H9 (cell line): ENCODE measurements around the gene CCM2. TPM values are rescaled to one million over a fixed set of nuclear protein-coding genes. Genes with fewer than 3 reads are reported as not detected.
A peak's percentile ranks its signal among the peaks of the same experiment; 100 is the strongest.

Experiments used
- DNase-seq: peaks from one replicate; pipeline ENCODE4 v3.0.0-alpha.2; 2017
- H2AFZ ChIP-seq: one replicate; pipeline ENCODE4 v1.6.1; 2013; ENCODE audit warnings: mild to moderate bottlenecking, low read length, control low read depth, moderate library complexity
- H2AK5ac ChIP-seq: 2 replicates; pipeline ENCODE4 v1.6.1; 2013; ENCODE audit warnings: low read length, control low read depth, mixed read lengths; ENCODE audit not compliant: insufficient read length
- H2BK120ac ChIP-seq: one replicate; pipeline ENCODE4 v1.6.1; 2013; ENCODE audit warnings: low read depth, mild to moderate bottlenecking, low read length, control low read depth, inconsistent platforms; ENCODE audit not compliant: poor library complexity, severe bottlenecking
- H2BK12ac ChIP-seq: 2 replicates; pipeline ENCODE4 v1.6.1; 2013; ENCODE audit warnings: low read length, control low read depth, mixed read lengths, low read depth; ENCODE audit not compliant: insufficient read length
- H2BK15ac ChIP-seq: 2 replicates; pipeline ENCODE4 v1.6.1; 2013; ENCODE audit warnings: low read depth, low read length, control low read depth
- H2BK20ac ChIP-seq: one replicate; pipeline ENCODE4 v1.6.1; 2013; ENCODE audit warnings: low read depth, mild to moderate bottlenecking, low read length, control low read depth, inconsistent platforms; ENCODE audit not compliant: poor library complexity, severe bottlenecking
- H2BK5ac ChIP-seq: 2 replicates; pipeline ENCODE4 v1.6.1; 2013; ENCODE audit warnings: low read length, control low read depth, mixed read lengths; ENCODE audit not compliant: insufficient read length
- H3K14ac ChIP-seq: 2 replicates; pipeline ENCODE4 v1.6.1; 2013; ENCODE audit warnings: low read length, control low read depth; ENCODE audit not compliant: insufficient read depth
- H3K18ac ChIP-seq: 2 replicates; pipeline ENCODE4 v1.6.1; 2013; ENCODE audit warnings: low read depth, mild to moderate bottlenecking, mixed read lengths, low read length, control low read depth; ENCODE audit not compliant: insufficient read length
- H3K23ac ChIP-seq: 2 replicates; pipeline ENCODE4 v1.6.1; 2013; ENCODE audit warnings: low read length, control low read depth, mixed read lengths, low read depth; ENCODE audit not compliant: insufficient read length
- H3K23me2 ChIP-seq: 2 replicates; pipeline ENCODE4 v1.6.1; 2013; ENCODE audit warnings: low read depth, mild to moderate bottlenecking, mixed read lengths, low read length, control low read depth; ENCODE audit not compliant: insufficient read length, poor library complexity, severe bottlenecking
- H3K27ac ChIP-seq: 2 replicates; pipeline ENCODE4 v1.5.1; 2013; ENCODE audit warnings: low read length, control low read depth, mixed read lengths, low read depth; ENCODE audit not compliant: insufficient read length
- H3K27me3 ChIP-seq: 2 replicates; pipeline ENCODE4 v1.6.1; 2013; ENCODE audit warnings: low read length, control low read depth, inconsistent platforms; ENCODE audit not compliant: insufficient read depth
- H3K4ac ChIP-seq: 2 replicates; pipeline ENCODE4 v1.6.1; 2013; ENCODE audit warnings: low read depth, mild to moderate bottlenecking, control low read depth, inconsistent platforms, low read length, moderate library complexity
- H3K4me1 ChIP-seq: 2 replicates; pipeline ENCODE4 v1.6.1; 2013; ENCODE audit warnings: low read length, control low read depth, inconsistent platforms; ENCODE audit not compliant: insufficient read depth
- H3K4me2 ChIP-seq: 2 replicates; pipeline ENCODE4 v1.6.1; 2013; ENCODE audit warnings: low read length, control low read depth, mixed read lengths; ENCODE audit not compliant: insufficient read length, insufficient read depth
- H3K56ac ChIP-seq: 2 replicates; pipeline ENCODE4 v1.6.1; 2013; ENCODE audit warnings: low read depth, mild to moderate bottlenecking, mixed read lengths, low read length, control low read depth; ENCODE audit not compliant: insufficient read length
- H3K79me1 ChIP-seq: 2 replicates; pipeline ENCODE4 v1.6.1; 2013; ENCODE audit warnings: low read depth, mild to moderate bottlenecking, moderate library complexity, low read length, control low read depth, inconsistent platforms; ENCODE audit not compliant: insufficient read depth, poor library complexity, severe bottlenecking
- H3K79me2 ChIP-seq: 2 replicates; pipeline ENCODE4 v1.6.1; 2013; ENCODE audit warnings: low read length, control low read depth, inconsistent platforms; ENCODE audit not compliant: insufficient read depth
- H3K9ac ChIP-seq: 2 replicates; pipeline ENCODE4 v1.6.1; 2013; ENCODE audit warnings: low read length, control low read depth, mixed read lengths; ENCODE audit not compliant: insufficient read length; ENCODE audit errors: extremely low read depth
- H3K9me3 ChIP-seq: one replicate; pipeline ENCODE4 v1.6.1; 2013; ENCODE audit warnings: low read depth, low read length, inconsistent platforms; ENCODE audit not compliant: control insufficient read depth
- H3T11ph ChIP-seq: one replicate; pipeline ENCODE4 v1.6.1; 2013; ENCODE audit warnings: mild to moderate bottlenecking, low read length, control low read depth, inconsistent platforms
- H4K20me1 ChIP-seq: one replicate; pipeline ENCODE4 v1.6.1; 2013; ENCODE audit not compliant: control insufficient read depth, insufficient read length, insufficient read depth
- H4K5ac ChIP-seq: 2 replicates; pipeline ENCODE4 v1.6.1; 2013; ENCODE audit warnings: low read depth, mild to moderate bottlenecking, mixed read lengths, low read length, control low read depth; ENCODE audit not compliant: insufficient read length
- H4K8ac ChIP-seq: replicated peaks from 2 replicates; pipeline ENCODE4 v1.6.1; 2013; ENCODE audit warnings: low read length, control low read depth, mixed read lengths, low read depth; ENCODE audit not compliant: insufficient read length
- H4K91ac ChIP-seq: 2 replicates; pipeline ENCODE4 v1.6.1; 2013; ENCODE audit warnings: low read depth, mild to moderate bottlenecking, moderate library complexity, mixed read lengths, low read length, control low read depth; ENCODE audit not compliant: insufficient read length
- H3K27ac Mint-ChIP-seq, 3 experiments: 2 replicates in 2 of 3; 3 replicates in 1 of 3; pipeline ENCODE4 v1.8.0; 2020 to 2021; ENCODE audit warnings: mixed read lengths in 3 of 3, mild to moderate bottlenecking in 1 of 3, moderate library complexity in 1 of 3
- H3K27me3 Mint-ChIP-seq: 2 replicates; pipeline ENCODE4 v1.8.0; 2021; ENCODE audit warnings: low read depth, mild to moderate bottlenecking, moderate library complexity, mixed read lengths
- H3K36me3 Mint-ChIP-seq, 3 experiments: 2 replicates in 2 of 3; 3 replicates in 1 of 3; pipeline ENCODE4 v1.8.0; 2020 to 2021; ENCODE audit warnings: low read depth in 3 of 3, mixed read lengths in 3 of 3; ENCODE audit not compliant: insufficient read depth in 1 of 3
- H3K4me1 Mint-ChIP-seq, 2 experiments: 2 replicates each; pipeline ENCODE4 v1.8.0; 2020; ENCODE audit warnings: mixed read lengths in 2 of 2
- H3K4me3 Mint-ChIP-seq, 2 experiments: 2 replicates in 1 of 2; 3 replicates in 1 of 2; pipeline ENCODE4 v1.8.0; 2020 to 2021; ENCODE audit warnings: mild to moderate bottlenecking in 2 of 2, mixed read lengths in 2 of 2, moderate library complexity in 1 of 2
- H3K9me3 Mint-ChIP-seq, 2 experiments: 2 replicates in 1 of 2; 3 replicates in 1 of 2; pipeline ENCODE4 v1.8.0; 2020; ENCODE audit warnings: mild to moderate bottlenecking in 2 of 2, mixed read lengths in 2 of 2, moderate library complexity in 1 of 2
- WGBS: extraction: QIAGEN DNeasy Blood & Tissue Kit; methylation state at CpG from one replicate; pipeline ENCODE4 v1.1.7; 2013; ENCODE audit warnings: missing lambda C conversion rate, low lambda C conversion rate, mixed read lengths; ENCODE audit not compliant: insufficient read length; ENCODE audit errors: extremely low coverage; 5-methylcytosine and 5-hydroxymethylcytosine counted together
- total RNA-seq: library from RNA; stranded (reverse); gene quantifications from 2 replicates; pipeline ENCODE4 v1.2.1, GENCODE V29; 2021
- TF ChIP-seq, protein P1 (sequence below): fragments of 200-600 bp; sonication (generic); conservative IDR thresholded peaks from 3 replicates; pipeline ENCODE4 v1.8.0; 2021; ENCODE audit warnings: antibody characterized with exemption, mild to moderate bottlenecking

Gene CCM2
- total RNA-seq, 1 experiment from 2014 or later, result 30.4 TPM

DNA sequence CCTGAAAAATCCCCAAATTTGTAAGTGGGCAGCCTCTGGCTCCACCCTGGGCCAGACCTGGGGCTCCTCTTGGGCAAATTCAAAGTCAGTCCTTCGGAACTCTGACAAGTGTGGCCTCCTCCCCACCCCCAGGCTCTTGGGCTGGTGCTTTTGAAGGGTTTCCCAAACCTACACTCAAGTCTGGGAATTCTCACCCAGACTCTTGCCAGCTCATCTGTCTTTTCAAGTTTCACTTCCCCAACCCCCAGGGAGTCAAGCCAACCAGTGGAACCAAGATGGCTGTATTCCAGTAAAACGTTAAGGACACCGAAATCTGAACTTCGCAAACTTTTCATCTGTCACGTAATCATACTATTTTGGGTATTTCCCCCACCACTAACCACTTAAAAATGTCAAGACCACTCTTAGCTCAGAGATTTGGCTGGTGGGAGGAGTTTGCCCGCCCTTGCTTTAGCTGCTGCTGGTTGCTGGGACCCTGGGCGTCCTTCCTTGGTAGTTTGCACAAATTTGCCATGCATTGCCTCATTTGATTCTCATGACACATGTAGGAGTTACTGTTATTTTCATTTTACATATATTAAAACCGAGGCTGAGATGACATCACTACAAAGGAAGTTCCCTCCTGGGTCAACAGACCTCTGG lies 19.5 kb upstream of the CCM2 start:
- no peaks in the 10 kb centered on the region for H4K20me1 ChIP-seq
- no peak overlapping the region for H2BK15ac ChIP-seq
- Mint-ChIP-seq H3K4me1 (peaks cover 13 to 14% of the 10 kb centered on the region in 2 experiments), H3K27ac (no peak overlapping the region; a peak in 1 of 7 replicates), H3K36me3 (peaks cover 31 to 70% (median 32%) of the 10 kb centered on the region in 3 experiments), H3K9me3 (no peaks in the 10 kb centered on the region; a peak in 1 of 5 replicates), H3K4me3 (no peak overlapping the region), H3K27me3 (no peaks in the 10 kb centered on the region; the same call in 1 of the 2 replicates)
- H2BK5ac ChIP-seq, result no peak overlapping the region
- no peaks in the 10 kb centered on the region for H3K27me3 ChIP-seq
- H4K5ac ChIP-seq, result no peak overlapping the region
- no peak overlapping the region for H4K91ac ChIP-seq
- H3K23ac ChIP-seq, result no peak overlapping the region
- no peak overlapping the region for H2AK5ac ChIP-seq
- peaks cover 4% of the 10 kb centered on the region for H3K79me1 ChIP-seq
- no peak overlapping the region for H2BK120ac ChIP-seq
- no peak overlapping the region for H3K4me2 ChIP-seq
- H3K4me1 ChIP-seq, result no peaks in the 10 kb centered on the region
- H3K23me2 ChIP-seq, result no peaks in the 10 kb centered on the region
- peaks cover 7% of the 10 kb centered on the region; the same call in 1 of the 2 replicates for H3K79me2 ChIP-seq
- no peak overlapping the region for H3T11ph ChIP-seq
- H2BK20ac ChIP-seq, result no peak overlapping the region
- H3K4ac ChIP-seq, result no peak overlapping the region
- H3K56ac ChIP-seq, result peak overlapping the region; percentile 48
- H3K18ac ChIP-seq, result no peak overlapping the region
- TF ChIP-seq, protein P1, sequence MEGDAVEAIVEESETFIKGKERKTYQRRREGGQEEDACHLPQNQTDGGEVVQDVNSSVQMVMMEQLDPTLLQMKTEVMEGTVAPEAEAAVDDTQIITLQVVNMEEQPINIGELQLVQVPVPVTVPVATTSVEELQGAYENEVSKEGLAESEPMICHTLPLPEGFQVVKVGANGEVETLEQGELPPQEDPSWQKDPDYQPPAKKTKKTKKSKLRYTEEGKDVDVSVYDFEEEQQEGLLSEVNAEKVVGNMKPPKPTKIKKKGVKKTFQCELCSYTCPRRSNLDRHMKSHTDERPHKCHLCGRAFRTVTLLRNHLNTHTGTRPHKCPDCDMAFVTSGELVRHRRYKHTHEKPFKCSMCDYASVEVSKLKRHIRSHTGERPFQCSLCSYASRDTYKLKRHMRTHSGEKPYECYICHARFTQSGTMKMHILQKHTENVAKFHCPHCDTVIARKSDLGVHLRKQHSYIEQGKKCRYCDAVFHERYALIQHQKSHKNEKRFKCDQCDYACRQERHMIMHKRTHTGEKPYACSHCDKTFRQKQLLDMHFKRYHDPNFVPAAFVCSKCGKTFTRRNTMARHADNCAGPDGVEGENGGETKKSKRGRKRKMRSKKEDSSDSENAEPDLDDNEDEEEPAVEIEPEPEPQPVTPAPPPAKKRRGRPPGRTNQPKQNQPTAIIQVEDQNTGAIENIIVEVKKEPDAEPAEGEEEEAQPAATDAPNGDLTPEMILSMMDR, result no peak
- no peak overlapping the region for H3K9ac ChIP-seq
- H3K27ac ChIP-seq, result no peak overlapping the region
- H4K8ac ChIP-seq, result no peak overlapping the region
- WGBS, result no CpG with 5 or more reads among the region's 8 CpGs
- no peaks in the 10 kb centered on the region for H3K9me3 ChIP-seq
- DNase-seq, result no peak
- no peak overlapping the region for H3K14ac ChIP-seq
- H2AFZ ChIP-seq, result no peak overlapping the region
- H2BK12ac ChIP-seq, result no peak overlapping the region
